Measurements from ENCODE around the gene DENND2A.

The DENND2A gene

GRCh38 chr7:140674899-140675701 lies 34.5 kb upstream of the DENND2A start:
- Histone ChIP-seq H3K4me1 (ENCODE audit: insufficient read depth, low read length, severe bottlenecking) (peaks cover 56% of the 10 kb centered on the region), H3K9me3 (ENCODE audit: low read length) (no peaks in the 10 kb centered on the region)

GRCh38 chr7:140674356-140674800 lies 33.8 kb upstream of the DENND2A start:
- Histone ChIP-seq H4K20me1 (ENCODE audit: insufficient read depth, low read length) (no peaks in the 10 kb centered on the region), H2AFZ (ENCODE audit: low read length) (no peak overlapping the region), H3K9me3 (ENCODE audit: low read length) (no peaks in the 10 kb centered on the region), H3F3A (ENCODE audit: insufficient read depth, low read length) (peaks cover 23% of the 10 kb centered on the region; the same call in 1 of the 2 replicates), H3K36me3 (ENCODE audit: insufficient read depth, low read length) (peaks cover 19% of the 10 kb centered on the region), H3K4me3 (ENCODE audit: low read depth, low read length, poor library complexity, severe bottlenecking) (peak overlapping the region; percentile 76), H3K9ac (ENCODE audit: low read length) (peak overlapping the region; percentile 89; the same call in 1 of the 2 replicates), H3K27ac (ENCODE audit: low read depth, low read length, poor library complexity, severe bottlenecking) (peak overlapping the region; percentile 93), H3K9me2 (ENCODE audit: low read depth, low read length) (no peaks in the 10 kb centered on the region), H3K4me2 (ENCODE audit: low read length) (peak overlapping the region; percentile 90), H3K79me2 (ENCODE audit: insufficient read depth, low read length) (no peaks in the 10 kb centered on the region), H3K27me3 (ENCODE audit: insufficient read depth, low read length) (no peaks in the 10 kb centered on the region), H3K4me1 (ENCODE audit: insufficient read depth, low read length, severe bottlenecking) (peaks cover 56% of the 10 kb centered on the region)
- no peak for TF ChIP-seq EZH2 (IDR thresholded peaks at IDR 0.05; ENCODE audit: borderline replicate concordance, low read length)
- no peak for TF ChIP-seq CTCF (IDR thresholded peaks at IDR 0.05; ENCODE audit: low read length)

More at GRCh38 chr7:140674899-140675701, 34.5 kb upstream of the DENND2A start:
- H4K20me1 ChIP-seq (ENCODE audit: insufficient read depth, low read length): no peaks in the 10 kb centered on the region
- H3K36me3 ChIP-seq (ENCODE audit: insufficient read depth, low read length): peaks cover 24% of the 10 kb centered on the region
- H3K27ac ChIP-seq (ENCODE audit: low read depth, low read length, poor library complexity, severe bottlenecking): peak overlapping the region; percentile 93
- H3K9ac ChIP-seq (ENCODE audit: low read length): peak overlapping the region; percentile 89
- no peaks in the 10 kb centered on the region for H3K27me3 ChIP-seq (ENCODE audit: insufficient read depth, low read length)
- H3K9me2 ChIP-seq (ENCODE audit: low read depth, low read length): no peaks in the 10 kb centered on the region
- TF ChIP-seq CTCF (IDR thresholded peaks at IDR 0.05; ENCODE audit: low read length) (peak; percentile 78), EZH2 (IDR thresholded peaks at IDR 0.05; ENCODE audit: borderline replicate concordance, low read length) (no peak)
- peak overlapping the region; percentile 76 for H3K4me3 ChIP-seq (ENCODE audit: low read depth, low read length, poor library complexity, severe bottlenecking)
- no peaks in the 10 kb centered on the region for H3K79me2 ChIP-seq (ENCODE audit: insufficient read depth, low read length)
- H2AFZ ChIP-seq (ENCODE audit: low read length): no peak overlapping the region
- peaks cover 23% of the 10 kb centered on the region; the same call in 1 of the 2 replicates for H3F3A ChIP-seq (ENCODE audit: insufficient read depth, low read length)
- peak overlapping the region; percentile 90 for H3K4me2 ChIP-seq (ENCODE audit: low read length)

- Histone ChIP-seq H3K4me3 (ENCODE audit: low read depth, low read length, poor library complexity, severe bottlenecking) (peak overlapping the region; percentile 76), H3K9me3 (ENCODE audit: low read length) (no peaks in the 10 kb centered on the region), H3K9ac (ENCODE audit: low read length) (peak overlapping the region; percentile 89), H3K27me3 (ENCODE audit: insufficient read depth, low read length) (no peaks in the 10 kb centered on the region), H3K4me1 (ENCODE audit: insufficient read depth, low read length, severe bottlenecking) (peaks cover 56% of the 10 kb centered on the region), H3K79me2 (ENCODE audit: insufficient read depth, low read length) (no peaks in the 10 kb centered on the region), H3K9me2 (ENCODE audit: low read depth, low read length) (no peaks in the 10 kb centered on the region), H3K4me2 (ENCODE audit: low read length) (peak overlapping the region; percentile 90), H3K36me3 (ENCODE audit: insufficient read depth, low read length) (peaks cover 13% of the 10 kb centered on the region; the same call in 1 of the 2 replicates), H3F3A (ENCODE audit: insufficient read depth, low read length) (peaks cover 23% of the 10 kb centered on the region; the same call in 1 of the 2 replicates), H4K20me1 (ENCODE audit: insufficient read depth, low read length) (no peaks in the 10 kb centered on the region), H2AFZ (ENCODE audit: low read length) (no peak overlapping the region), H3K27ac (ENCODE audit: low read depth, low read length, poor library complexity, severe bottlenecking) (peak overlapping the region; percentile 93)
- no peak for TF ChIP-seq EZH2 (IDR thresholded peaks at IDR 0.05; ENCODE audit: borderline replicate concordance, low read length)
- TF ChIP-seq CTCF (IDR thresholded peaks at IDR 0.05; ENCODE audit: low read length): no peak
Observed at GRCh38 chr7:140673774-140674155, 33.2 kb upstream of the DENND2A start.

Measured in OCI-LY1 (cell line).